GM21381 (cell line): ENCODE results near the gene USE1.

Source experiments
- ATAC-seq: cut with Tn5 transposase; IDR thresholded peaks from one replicate; pipeline ENCODE4 v1.9.1; 2021; ENCODE audit warnings: mild to moderate bottlenecking, moderate library complexity; ENCODE audit not compliant: unreplicated experiment

Gene USE1

GRCh38 chr19:17235300-17235970, 20.3 kb downstream of the USE1 start:
- ATAC-seq: peak; percentile 70

- ATAC-seq: peak; percentile 22
Observed at GRCh38 chr19:17235971-17236777, 21.0 kb downstream of the USE1 start.

GRCh38 chr19:17236811-17237543, 21.8 kb downstream of the USE1 start:
- ATAC-seq: no peak

- ATAC-seq: no peak
Observed at GRCh38 chr19:17237747-17238706, 22.9 kb downstream of the USE1 start.

GRCh38 chr19:17240062-17240752, 25.1 kb downstream of the USE1 start:
- ATAC-seq: no peak

GRCh38 chr19:17240826-17241399, 25.8 kb downstream of the USE1 start:
- ATAC-seq: no peak

GRCh38 chr19:17242431-17243208, 27.5 kb downstream of the USE1 start:
- no peak for ATAC-seq

- ATAC-seq: no peak
Observed at GRCh38 chr19:17243211-17243829, 28.2 kb downstream of the USE1 start.

GRCh38 chr19:17243830-17244617, 28.9 kb downstream of the USE1 start:
- no peak for ATAC-seq

GRCh38 chr19:17244618-17245534, 29.7 kb downstream of the USE1 start:
- peak; percentile 15 for ATAC-seq

- no peak for ATAC-seq
Observed at GRCh38 chr19:17245535-17245984, 30.4 kb downstream of the USE1 start, which contains the start of gene NR2F6. Gene NR2F6, minus strand, starts transcription at chr19:17245919. Its CDS starts 699 bp downstream, at chr19:17245220.

GRCh38 chr19:17246681-17247425, 31.7 kb downstream of the USE1 start:
- ATAC-seq: no peak

GRCh38 chr19:17248011-17248776, 33.0 kb downstream of the USE1 start:
- ATAC-seq: no peak

- ATAC-seq: no peak
Observed at GRCh38 chr19:17249887-17250548, 34.9 kb downstream of the USE1 start.
